HG03575 (cell line): ENCODE results near the gene ARFGEF3.
"Not testable (repeated sequence)": the region's sequence is repeated elsewhere in the genome, so short reads cannot be mapped to it uniquely, and the experiment has no call there.

Experiments used
- ATAC-seq: cut with Tn5 transposase; IDR thresholded peaks from one replicate; pipeline ENCODE4 v1.9.1; 2021; ENCODE audit not compliant: unreplicated experiment, insufficient number of reproducible peaks, low FRiP score; ENCODE audit errors: extremely low read depth

ARFGEF3 gene

GRCh38 chr6:138321934-138322333, 160.2 kb downstream of the ARFGEF3 start:
- ATAC-seq, result no peak

GRCh38 chr6:138323821-138324220, 162.1 kb downstream of the ARFGEF3 start:
- ATAC-seq, result no peak

GRCh38 chr6:138328210-138328609, 166.5 kb downstream of the ARFGEF3 start:
- no peak for ATAC-seq

DNA sequence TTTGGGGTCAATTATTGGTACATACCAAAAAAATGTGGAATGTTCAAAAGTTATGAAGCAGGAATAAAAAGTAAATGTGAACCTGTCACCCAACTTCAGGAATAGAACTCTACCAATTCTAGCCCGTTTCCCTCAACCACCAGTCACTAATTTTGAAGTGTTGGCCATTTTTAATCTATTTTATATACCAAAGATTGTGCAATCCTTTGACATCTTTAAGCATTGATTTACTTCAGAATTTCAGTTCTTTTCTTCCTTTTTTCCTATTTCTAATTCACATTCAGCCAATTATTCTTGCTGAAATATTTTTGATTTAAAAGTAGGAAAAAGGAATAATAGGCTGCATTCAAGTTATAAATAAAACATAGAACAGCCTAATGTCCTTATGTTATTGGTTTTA, 169.0 kb downstream of the ARFGEF3 start:
- no peak for ATAC-seq

- no peak for ATAC-seq
Measured at GRCh38 chr6:138331444-138331843, 169.7 kb downstream of the ARFGEF3 start.

- ATAC-seq, result no peak
Measured at GRCh38 chr6:138331984-138332383, 170.2 kb downstream of the ARFGEF3 start.

DNA sequence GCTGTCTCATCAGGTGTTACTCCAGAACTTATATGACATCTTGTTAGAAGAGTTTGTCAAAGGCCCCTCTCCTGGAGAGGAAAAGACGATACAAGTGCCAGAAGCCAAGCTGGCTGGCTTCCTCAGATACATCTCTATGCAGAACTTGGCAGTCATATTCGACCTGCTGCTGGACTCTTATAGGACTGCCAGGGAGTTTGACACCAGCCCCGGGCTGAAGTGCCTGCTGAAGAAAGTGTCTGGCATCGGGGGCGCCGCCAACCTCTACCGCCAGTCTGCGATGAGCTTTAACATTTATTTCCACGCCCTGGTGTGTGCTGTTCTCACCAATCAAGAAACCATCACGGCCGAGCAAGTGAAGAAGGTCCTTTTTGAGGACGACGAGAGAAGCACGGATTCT, 172.3 kb downstream of the ARFGEF3 start:
- ATAC-seq, result no peak

DNA sequence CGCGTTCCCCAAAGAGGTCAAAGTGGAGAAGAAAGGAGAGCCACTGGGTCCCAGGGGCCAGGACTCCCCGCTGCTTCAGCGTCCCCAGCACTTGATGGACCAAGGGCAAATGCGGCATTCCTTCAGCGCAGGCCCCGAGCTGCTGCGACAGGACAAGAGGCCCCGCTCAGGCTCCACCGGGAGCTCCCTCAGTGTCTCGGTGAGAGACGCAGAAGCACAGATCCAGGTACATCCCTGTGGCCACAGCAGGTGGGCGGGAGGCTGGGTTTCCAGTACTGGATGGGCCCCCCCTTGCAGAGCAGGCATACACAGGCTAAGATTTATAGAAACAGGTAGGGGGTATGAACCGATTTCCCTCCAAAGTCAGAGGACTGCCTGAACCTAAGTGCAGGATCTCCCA, 173.2 kb downstream of the ARFGEF3 start:
- no peak for ATAC-seq

GRCh38 chr6:138336221-138336620, 174.5 kb downstream of the ARFGEF3 start:
- no peak for ATAC-seq

DNA sequence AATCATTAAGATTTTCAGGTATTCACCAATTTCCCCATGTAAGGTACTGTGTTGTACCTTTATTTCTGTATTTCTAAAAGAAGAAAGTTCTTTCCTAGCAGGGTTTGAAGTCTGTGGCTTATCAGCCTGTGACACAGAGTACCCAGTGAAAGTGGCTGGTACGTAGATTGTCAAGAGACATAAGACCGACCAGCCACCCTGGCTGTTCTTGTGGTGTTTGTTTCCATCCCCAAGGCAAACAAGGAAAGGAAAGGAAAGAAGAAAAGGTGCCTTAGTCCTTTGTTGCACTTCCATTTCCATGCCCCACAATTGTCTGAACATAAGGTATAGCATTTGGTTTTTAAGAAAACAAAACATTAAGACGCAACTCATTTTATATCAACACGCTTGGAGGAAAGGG, 175.3 kb downstream of the ARFGEF3 start:
- ATAC-seq, result no peak

- no peak for ATAC-seq
Measured at GRCh38 chr6:138339024-138339423, 177.3 kb downstream of the ARFGEF3 start.

DNA sequence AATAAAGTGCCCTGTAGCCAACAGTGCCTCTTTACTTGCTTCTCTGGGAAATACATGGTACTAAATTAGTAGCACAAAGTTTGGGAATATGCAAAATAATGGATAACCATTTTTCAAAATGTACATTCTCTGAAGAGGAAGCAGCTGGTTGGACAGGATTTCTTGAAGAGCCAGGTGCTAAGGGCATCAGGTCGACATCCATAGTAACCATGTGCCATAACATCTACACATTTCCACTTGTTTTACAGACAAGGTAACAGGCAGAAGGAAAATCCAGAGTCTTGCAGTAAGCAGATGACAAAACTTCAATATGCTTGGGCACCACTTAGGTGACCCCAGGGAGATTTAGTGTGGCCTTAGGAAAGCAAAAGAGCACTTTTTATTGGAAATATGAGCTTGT, 179.4 kb downstream of the ARFGEF3 start:
- no peak for ATAC-seq

DNA sequence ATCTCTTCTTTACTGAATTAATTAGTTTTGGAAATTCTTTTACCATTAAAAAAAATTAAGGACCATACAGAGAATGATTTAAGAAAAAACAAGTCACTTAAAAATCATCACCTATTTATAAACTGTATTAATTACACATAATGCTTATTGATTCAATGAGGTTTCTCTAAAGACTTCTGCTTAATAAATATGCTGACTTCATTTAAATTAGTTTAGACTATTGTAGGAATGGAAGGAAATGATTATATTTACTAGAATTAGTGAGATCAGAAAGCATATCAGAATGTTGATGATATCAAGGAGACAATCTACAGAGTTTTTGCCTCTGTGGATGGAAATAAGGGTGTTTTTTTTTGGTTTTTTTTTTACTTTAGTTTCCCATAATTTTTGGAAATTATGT, 181.4 kb downstream of the ARFGEF3 start:
- ATAC-seq, result no peak

GRCh38 chr6:138345565-138346285, 184.0 kb downstream of the ARFGEF3 start:
- ATAC-seq, result no peak

DNA sequence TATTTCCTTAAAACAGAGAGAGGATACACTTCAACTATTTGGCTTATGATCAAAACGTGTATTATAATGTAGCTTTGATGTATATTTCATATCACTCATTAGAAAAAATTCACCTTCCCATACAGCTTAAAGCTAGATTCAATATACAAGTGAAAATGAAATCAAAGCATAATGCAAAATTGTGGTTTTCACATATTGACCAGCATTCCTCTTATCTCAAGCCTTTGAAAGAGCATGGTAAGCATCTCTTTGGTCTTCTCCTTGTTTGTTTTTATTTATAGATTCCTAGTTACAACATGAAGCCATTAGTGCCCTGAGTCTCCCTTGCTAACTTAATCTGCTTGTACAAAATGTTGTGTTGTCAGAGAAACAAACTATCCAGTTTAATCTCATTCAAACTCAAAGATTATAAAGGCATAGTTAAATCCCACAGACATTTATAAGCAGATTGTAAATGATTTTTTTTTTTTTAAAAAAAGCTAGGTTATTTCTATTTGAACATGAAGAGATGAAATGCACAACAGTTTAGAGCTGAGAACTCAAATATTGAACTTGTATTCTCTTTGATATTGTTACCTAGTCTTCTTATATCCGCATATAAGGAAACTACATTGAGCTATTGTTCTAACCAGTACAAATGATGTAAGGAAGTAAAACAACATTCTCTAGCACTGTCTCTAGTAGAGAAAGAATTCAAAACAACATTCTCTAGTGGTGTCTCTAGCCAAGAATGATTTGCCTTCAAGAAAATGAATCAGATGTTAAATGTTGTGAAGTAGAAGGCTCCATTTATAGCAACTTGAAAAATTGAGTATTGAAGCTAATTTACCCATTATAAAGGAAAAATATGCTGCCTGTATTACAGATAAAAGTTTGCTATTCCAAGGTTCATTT, 184.8 kb downstream of the ARFGEF3 start:
- no peak for ATAC-seq

DNA sequence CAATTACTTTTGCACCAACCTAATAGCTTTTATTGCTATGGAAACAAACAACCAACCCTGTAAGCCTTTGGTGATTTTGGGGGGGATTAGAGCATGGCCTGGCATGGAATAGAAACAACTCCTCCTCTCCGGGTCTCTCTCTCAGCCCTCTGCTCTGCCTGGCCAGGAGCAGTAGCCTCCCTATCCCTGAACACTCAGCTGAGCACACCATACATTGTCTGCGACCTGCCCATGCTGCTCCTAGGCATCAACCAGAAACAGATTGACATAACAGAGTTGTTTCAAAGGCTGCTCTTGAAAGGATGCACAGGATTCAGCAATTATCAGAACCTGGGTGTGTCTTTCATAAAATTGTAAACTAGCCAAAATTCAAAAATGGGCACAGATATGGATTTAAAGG, 186.1 kb downstream of the ARFGEF3 start:
- ATAC-seq, result no peak

- no peak for ATAC-seq
Measured at GRCh38 chr6:138349891-138350290, 188.2 kb downstream of the ARFGEF3 start.

GRCh38 chr6:138357928-138358327, 196.2 kb downstream of the ARFGEF3 start:
- no peak for ATAC-seq

- not testable (repeated sequence) for ATAC-seq
Measured at GRCh38 chr6:138368684-138369083, 206.9 kb downstream of the ARFGEF3 start.
